ENCODE data around the gene P2RX3. TPM values are rescaled to one million over a fixed set of nuclear protein-coding genes. Genes with fewer than 3 reads are reported as not detected.

The P2RX3 gene
- total RNA-seq, 1 donor from 2014 or later: 1.6 TPM

GRCh38 chr11:57409321-57410100 lies 71.4 kb downstream of the P2RX3 start:
- Histone ChIP-seq H3K9ac (ENCODE audit: low read depth in 1 of 3, low read length in 3 of 3) (no peak overlapping the region), H3K4me1 (ENCODE audit: control insufficient read depth in 3 of 3, insufficient read depth in 3 of 3, low read length in 3 of 3) (peaks cover 19 to 34% (median 31%) of the 10 kb centered on the region in 3 donors), H3K36me3 (ENCODE audit: control insufficient read depth in 3 of 3, insufficient read depth in 3 of 3, low read length in 3 of 3) (peaks cover 20 to 26% (median 26%) of the 10 kb centered on the region in 3 donors), H3K27ac (ENCODE audit: low read depth, low read length) (no peak overlapping the region), H3K9me3 (ENCODE audit: control insufficient read depth in 3 of 3, low read length in 3 of 3) (no peaks in the 10 kb centered on the region), H3K4me3 (ENCODE audit: low read length in 3 of 3) (no peak overlapping the region), H3K27me3 (ENCODE audit: control insufficient read depth in 3 of 3, insufficient read depth in 3 of 3, low read length in 3 of 3) (no peaks in the 10 kb centered on the region)

- Histone ChIP-seq H3K4me3 (ENCODE audit: low read length in 3 of 3) (no peak overlapping the region), H3K27ac (ENCODE audit: low read depth, low read length) (no peak overlapping the region), H3K9ac (ENCODE audit: low read depth in 1 of 3, low read length in 3 of 3) (no peak overlapping the region), H3K36me3 (ENCODE audit: control insufficient read depth in 3 of 3, insufficient read depth in 3 of 3, low read length in 3 of 3) (peaks cover 28 to 32% (median 30%) of the 10 kb centered on the region in 3 donors), H3K4me1 (ENCODE audit: control insufficient read depth in 3 of 3, insufficient read depth in 3 of 3, low read length in 3 of 3) (peaks cover 19 to 31% (median 26%) of the 10 kb centered on the region in 3 donors), H3K27me3 (ENCODE audit: control insufficient read depth in 3 of 3, insufficient read depth in 3 of 3, low read length in 3 of 3) (no peaks in the 10 kb centered on the region), H3K9me3 (ENCODE audit: control insufficient read depth in 3 of 3, low read length in 3 of 3) (no peaks in the 10 kb centered on the region)
These were observed 72.1 kb downstream of the P2RX3 start for GRCh38 chr11:57410287-57410686.

- H3K36me3 ChIP-seq (ENCODE audit: control insufficient read depth in 3 of 3, insufficient read depth in 3 of 3, low read length in 3 of 3): peaks cover 38 to 48% (median 42%) of the 10 kb centered on the region in 3 donors
These were observed 75.5 kb downstream of the P2RX3 start for GRCh38 chr11:57413681-57414080.

GRCh38 chr11:57414612-57415212 lies 76.6 kb downstream of the P2RX3 start:
- no peaks in the 10 kb centered on the region for H3K9me3 ChIP-seq (ENCODE audit: control insufficient read depth in 3 of 3, low read length in 3 of 3)
- no peaks in the 10 kb centered on the region for H3K27me3 ChIP-seq (ENCODE audit: control insufficient read depth in 3 of 3, insufficient read depth in 3 of 3, low read length in 3 of 3)
- peaks cover 35 to 41% (median 37%) of the 10 kb centered on the region in 3 donors for H3K36me3 ChIP-seq (ENCODE audit: control insufficient read depth in 3 of 3, insufficient read depth in 3 of 3, low read length in 3 of 3)
- H3K9ac ChIP-seq (ENCODE audit: low read depth in 1 of 3, low read length in 3 of 3): no peak overlapping the region
- H3K4me3 ChIP-seq (ENCODE audit: low read length in 3 of 3): no peak overlapping the region
- peaks cover 3 to 14% (median 8%) of the 10 kb centered on the region in 3 donors for H3K4me1 ChIP-seq (ENCODE audit: control insufficient read depth in 3 of 3, insufficient read depth in 3 of 3, low read length in 3 of 3)
- no peak overlapping the region for H3K27ac ChIP-seq (ENCODE audit: low read depth, low read length)

More at GRCh38 chr11:57413681-57414080, 75.5 kb downstream of the P2RX3 start:
- Histone ChIP-seq H3K9ac (ENCODE audit: low read depth in 1 of 3, low read length in 3 of 3) (no peak overlapping the region), H3K4me1 (ENCODE audit: control insufficient read depth in 3 of 3, insufficient read depth in 3 of 3, low read length in 3 of 3) (peaks cover 3 to 14% (median 8%) of the 10 kb centered on the region in 3 donors), H3K27ac (ENCODE audit: low read depth, low read length) (no peak overlapping the region), H3K9me3 (ENCODE audit: control insufficient read depth in 3 of 3, low read length in 3 of 3) (no peaks in the 10 kb centered on the region), H3K4me3 (ENCODE audit: low read length in 3 of 3) (no peak overlapping the region), H3K27me3 (ENCODE audit: control insufficient read depth in 3 of 3, insufficient read depth in 3 of 3, low read length in 3 of 3) (no peaks in the 10 kb centered on the region)

GRCh38 chr11:57416436-57416835 lies 78.3 kb downstream of the P2RX3 start:
- Histone ChIP-seq H3K9ac (ENCODE audit: low read depth in 1 of 3, low read length in 3 of 3) (no peak overlapping the region), H3K4me3 (ENCODE audit: low read length in 3 of 3) (no peak overlapping the region), H3K27ac (ENCODE audit: low read depth, low read length) (no peak overlapping the region), H3K36me3 (ENCODE audit: control insufficient read depth in 3 of 3, insufficient read depth in 3 of 3, low read length in 3 of 3) (peaks cover 36 to 42% (median 37%) of the 10 kb centered on the region in 3 donors), H3K27me3 (ENCODE audit: control insufficient read depth in 3 of 3, insufficient read depth in 3 of 3, low read length in 3 of 3) (no peaks in the 10 kb centered on the region), H3K9me3 (ENCODE audit: control insufficient read depth in 3 of 3, low read length in 3 of 3) (no peaks in the 10 kb centered on the region), H3K4me1 (ENCODE audit: control insufficient read depth in 3 of 3, insufficient read depth in 3 of 3, low read length in 3 of 3) (peaks cover 3 to 14% (median 8%) of the 10 kb centered on the region in 3 donors)

- Histone ChIP-seq H3K4me1 (ENCODE audit: control insufficient read depth in 3 of 3, insufficient read depth in 3 of 3, low read length in 3 of 3) (peaks cover 3 to 14% (median 8%) of the 10 kb centered on the region in 3 donors), H3K9ac (ENCODE audit: low read depth in 1 of 3, low read length in 3 of 3) (no peak overlapping the region), H3K4me3 (ENCODE audit: low read length in 3 of 3) (no peak overlapping the region), H3K27ac (ENCODE audit: low read depth, low read length) (no peak overlapping the region), H3K9me3 (ENCODE audit: control insufficient read depth in 3 of 3, low read length in 3 of 3) (no peaks in the 10 kb centered on the region), H3K36me3 (ENCODE audit: control insufficient read depth in 3 of 3, insufficient read depth in 3 of 3, low read length in 3 of 3) (peaks cover 36 to 42% (median 37%) of the 10 kb centered on the region in 3 donors), H3K27me3 (ENCODE audit: control insufficient read depth in 3 of 3, insufficient read depth in 3 of 3, low read length in 3 of 3) (no peaks in the 10 kb centered on the region)
These were observed 78.9 kb downstream of the P2RX3 start for GRCh38 chr11:57417056-57417455.

- no peak overlapping the region for H3K4me3 ChIP-seq (ENCODE audit: low read length in 3 of 3)
- peaks cover 37 to 42% (median 40%) of the 10 kb centered on the region in 3 donors for H3K36me3 ChIP-seq (ENCODE audit: control insufficient read depth in 3 of 3, insufficient read depth in 3 of 3, low read length in 3 of 3)
- no peaks in the 10 kb centered on the region for H3K27me3 ChIP-seq (ENCODE audit: control insufficient read depth in 3 of 3, insufficient read depth in 3 of 3, low read length in 3 of 3)
- no peak overlapping the region for H3K9ac ChIP-seq (ENCODE audit: low read depth in 1 of 3, low read length in 3 of 3)
- no peak overlapping the region for H3K27ac ChIP-seq (ENCODE audit: low read depth, low read length)
- H3K9me3 ChIP-seq (ENCODE audit: control insufficient read depth in 3 of 3, low read length in 3 of 3): no peaks in the 10 kb centered on the region
- peaks cover 3 to 14% (median 8%) of the 10 kb centered on the region in 3 donors for H3K4me1 ChIP-seq (ENCODE audit: control insufficient read depth in 3 of 3, insufficient read depth in 3 of 3, low read length in 3 of 3)
These were observed 80.0 kb downstream of the P2RX3 start for GRCh38 chr11:57418131-57418530.

- Histone ChIP-seq H3K27me3 (ENCODE audit: control insufficient read depth in 3 of 3, insufficient read depth in 3 of 3, low read length in 3 of 3) (no peaks in the 10 kb centered on the region), H3K9ac (ENCODE audit: low read depth in 1 of 3, low read length in 3 of 3) (no peak overlapping the region), H3K4me3 (ENCODE audit: low read length in 3 of 3) (no peak overlapping the region), H3K36me3 (ENCODE audit: control insufficient read depth in 3 of 3, insufficient read depth in 3 of 3, low read length in 3 of 3) (peaks cover 29 to 41% (median 38%) of the 10 kb centered on the region in 3 donors), H3K4me1 (ENCODE audit: control insufficient read depth in 3 of 3, insufficient read depth in 3 of 3, low read length in 3 of 3) (peaks cover 9 to 14% (median 10%) of the 10 kb centered on the region in 3 donors), H3K27ac (ENCODE audit: low read depth, low read length) (no peak overlapping the region), H3K9me3 (ENCODE audit: control insufficient read depth in 3 of 3, low read length in 3 of 3) (no peaks in the 10 kb centered on the region)
These were observed 81.0 kb downstream of the P2RX3 start for GRCh38 chr11:57419146-57419545.

- H3K4me1 ChIP-seq (ENCODE audit: control insufficient read depth in 3 of 3, insufficient read depth in 3 of 3, low read length in 3 of 3): peaks cover 28 to 33% (median 29%) of the 10 kb centered on the region in 3 donors
- H3K27ac ChIP-seq (ENCODE audit: low read depth, low read length): no peak overlapping the region
- no peak overlapping the region for H3K4me3 ChIP-seq (ENCODE audit: low read length in 3 of 3)
- peaks cover 16 to 34% (median 28%) of the 10 kb centered on the region in 3 donors for H3K36me3 ChIP-seq (ENCODE audit: control insufficient read depth in 3 of 3, insufficient read depth in 3 of 3, low read length in 3 of 3)
- no peaks in the 10 kb centered on the region for H3K9me3 ChIP-seq (ENCODE audit: control insufficient read depth in 3 of 3, low read length in 3 of 3)
- no peaks in the 10 kb centered on the region for H3K27me3 ChIP-seq (ENCODE audit: control insufficient read depth in 3 of 3, insufficient read depth in 3 of 3, low read length in 3 of 3)
- no peak overlapping the region for H3K9ac ChIP-seq (ENCODE audit: low read depth in 1 of 3, low read length in 3 of 3)
These were observed 82.9 kb downstream of the P2RX3 start for GRCh38 chr11:57421066-57421465.

- Histone ChIP-seq H3K36me3 (ENCODE audit: control insufficient read depth in 3 of 3, insufficient read depth in 3 of 3, low read length in 3 of 3) (peaks cover 11 to 27% (median 21%) of the 10 kb centered on the region in 3 donors), H3K4me3 (ENCODE audit: low read length in 3 of 3) (no peak overlapping the region), H3K9me3 (ENCODE audit: control insufficient read depth in 3 of 3, low read length in 3 of 3) (no peaks in the 10 kb centered on the region), H3K9ac (ENCODE audit: low read depth in 1 of 3, low read length in 3 of 3) (no peak overlapping the region), H3K27me3 (ENCODE audit: control insufficient read depth in 3 of 3, insufficient read depth in 3 of 3, low read length in 3 of 3) (no peaks in the 10 kb centered on the region), H3K27ac (ENCODE audit: low read depth, low read length) (no peak overlapping the region), H3K4me1 (ENCODE audit: control insufficient read depth in 3 of 3, insufficient read depth in 3 of 3, low read length in 3 of 3) (peaks cover 31 to 38% (median 36%) of the 10 kb centered on the region in 3 donors)
These were observed 83.7 kb downstream of the P2RX3 start for GRCh38 chr11:57421805-57422204.
